ENCODE data around the gene CASP14.

DNA sequence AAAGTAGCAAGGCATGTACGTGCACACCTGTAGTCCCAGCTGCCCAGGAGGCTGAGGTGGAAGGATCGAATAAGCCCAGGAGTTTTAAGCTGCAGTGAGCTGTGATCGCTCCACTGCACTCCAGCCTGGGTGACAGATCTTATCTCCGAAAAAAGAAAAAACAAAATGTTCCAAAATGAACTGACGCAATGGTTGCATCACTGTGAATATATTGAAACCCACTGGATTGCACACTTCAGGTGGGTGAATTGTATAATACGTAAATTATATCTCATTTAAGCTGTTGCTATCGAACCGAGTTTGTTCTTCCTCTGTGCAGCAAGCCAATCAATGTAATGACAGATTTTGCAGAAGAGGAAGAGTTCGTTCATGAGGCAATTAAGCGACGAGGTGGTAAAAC is 1.6 kb upstream of the CASP14 start:
- TF ChIP-seq POLR2A (IDR thresholded peaks at IDR 0.05; ENCODE audit: low read depth, low read length), result no peak
- no peak for TF ChIP-seq POLR2AphosphoS5 (IDR thresholded peaks at IDR 0.05; ENCODE audit: low read depth, low read length)
- TF ChIP-seq TAF1 (IDR thresholded peaks at IDR 0.05; ENCODE audit: borderline replicate concordance, low read depth, low read length), result no peak

Measured in GM12892 (cell line).